Osteoblast (primary cell): ENCODE measurements around the gene TRIM56. TPM values are rescaled to one million over a fixed set of nuclear protein-coding genes. Genes with fewer than 3 reads are reported as not detected.
"Not testable (repeated sequence)": the region's sequence is repeated elsewhere in the genome, so short reads cannot be mapped to it uniquely, and the experiment has no call there.

Experiments
- DNase-seq: peaks from one replicate; pipeline ENCODE4 v3.0.0; 2011; ENCODE audit warnings: low spot score, mixed read lengths; ENCODE audit not compliant: insufficient read length; ENCODE audit errors: missing footprints
- H2AFZ ChIP-seq: 2 replicates; pipeline ENCODE4 v1.6.0; 2011; ENCODE audit warnings: mild to moderate bottlenecking, low read length
- H3K27ac ChIP-seq: 2 replicates; pipeline ENCODE4 v1.5.1; 2011; ENCODE audit warnings: mild to moderate bottlenecking, low read depth, low read length, moderate library complexity
- H3K27me3 ChIP-seq: 2 replicates; pipeline ENCODE4 v1.6.0; 2012; ENCODE audit warnings: mild to moderate bottlenecking, control low read depth, inconsistent platforms, low read length, moderate library complexity; ENCODE audit not compliant: insufficient read depth
- H3K36me3 ChIP-seq: 2 replicates; pipeline ENCODE4 v1.5.1; 2011; ENCODE audit warnings: mild to moderate bottlenecking, low read length, control low read depth, moderate library complexity; ENCODE audit not compliant: insufficient read depth
- H3K4me1 ChIP-seq: 2 replicates; pipeline ENCODE4 v1.5.1; 2011; ENCODE audit warnings: mild to moderate bottlenecking, low read length, control low read depth, moderate library complexity; ENCODE audit not compliant: insufficient read depth
- H3K4me2 ChIP-seq: 2 replicates; pipeline ENCODE4 v1.6.0; 2011; ENCODE audit warnings: mild to moderate bottlenecking, low read length; ENCODE audit not compliant: insufficient read depth
- H3K4me3 ChIP-seq: fragments of 200-600 bp; sonication (generic); 3 replicates; pipeline ENCODE4 v1.5.1; 2012; ENCODE audit warnings: mild to moderate bottlenecking, low read length, inconsistent platforms; ENCODE audit not compliant: insufficient read depth
- H3K79me2 ChIP-seq: 2 replicates; pipeline ENCODE4 v1.6.0; 2012; ENCODE audit warnings: mild to moderate bottlenecking, low read length, control low read depth, inconsistent platforms; ENCODE audit not compliant: insufficient read depth
- H3K9me3 ChIP-seq: 2 replicates; pipeline ENCODE4 v1.5.1; 2011; ENCODE audit warnings: low read depth, low read length, control low read depth
- H4K20me1 ChIP-seq: 2 replicates; pipeline ENCODE4 v1.6.0; 2012; ENCODE audit warnings: mild to moderate bottlenecking, low read length, control low read depth; ENCODE audit not compliant: insufficient read depth
- CTCF ChIP-seq: IDR thresholded peaks from 2 replicates; pipeline ENCODE4 v1.5.1; 2011; ENCODE audit warnings: mild to moderate bottlenecking, low read depth, low read length, moderate library complexity; ENCODE audit errors: extremely low read depth
- total RNA-seq: library from RNA; depleted of rRNA; stranded (reverse); fragments of >200 nt; gene quantifications from 2 replicates; pipeline ENCODE4 v1.2.3, GENCODE V29; 2012

Gene TRIM56
- total RNA-seq, 1 donor: 13.8 TPM

- Histone ChIP-seq H3K4me3 (no peak overlapping the region), H2AFZ (no peak overlapping the region), H3K27me3 (no peaks in the 10 kb centered on the region), H3K9me3 (no peaks in the 10 kb centered on the region), H3K79me2 (no peaks in the 10 kb centered on the region), H3K36me3 (no peaks in the 10 kb centered on the region), H3K4me2 (no peak overlapping the region), H3K4me1 (peaks cover 36% of the 10 kb centered on the region), H3K27ac (no peak overlapping the region), H4K20me1 (no peaks in the 10 kb centered on the region)
- TF ChIP-seq CTCF: no peak
- peak; percentile 35 for DNase-seq
These were observed 19.5 kb downstream of the TRIM56 start for GRCh38 chr7:101104799-101105198.

- H3K9me3 ChIP-seq, H3K27ac ChIP-seq, H3K79me2 ChIP-seq, H3K36me3 ChIP-seq, H4K20me1 ChIP-seq, DNase-seq, H2AFZ ChIP-seq, H3K27me3 ChIP-seq, H3K4me3 ChIP-seq, H3K4me2 ChIP-seq: not testable (repeated sequence)
- H3K4me1 ChIP-seq: peaks cover 32% of the 10 kb centered on the region
These were observed 20.0 kb downstream of the TRIM56 start for GRCh38 chr7:101105248-101105647.

- TF ChIP-seq CTCF: no peak
- Histone ChIP-seq H3K27ac (no peak overlapping the region), H3K9me3 (no peaks in the 10 kb centered on the region), H3K36me3 (no peaks in the 10 kb centered on the region), H4K20me1 (no peaks in the 10 kb centered on the region), H2AFZ (no peak overlapping the region), H3K4me3 (no peak overlapping the region), H3K4me1 (peaks cover 21% of the 10 kb centered on the region), H3K79me2 (no peaks in the 10 kb centered on the region), H3K4me2 (no peak overlapping the region), H3K27me3 (no peaks in the 10 kb centered on the region)
- no peak for DNase-seq
These were observed 21.1 kb downstream of the TRIM56 start for GRCh38 chr7:101106386-101106785.

- Histone ChIP-seq H3K79me2 (no peaks in the 10 kb centered on the region), H3K36me3 (no peaks in the 10 kb centered on the region), H2AFZ (no peak overlapping the region), H3K4me1 (peaks cover 24% of the 10 kb centered on the region), H3K4me3 (no peak overlapping the region), H4K20me1 (no peaks in the 10 kb centered on the region), H3K27ac (peak overlapping the region; percentile 34), H3K9me3 (no peaks in the 10 kb centered on the region), H3K27me3 (no peaks in the 10 kb centered on the region), H3K4me2 (no peak overlapping the region)
- peak; percentile 41 for DNase-seq
- no peak for TF ChIP-seq CTCF
These were observed 23.1 kb downstream of the TRIM56 start for GRCh38 chr7:101108330-101108857.
